Measurements from ENCODE around the gene PANK2. TPM values are rescaled to one million over a fixed set of nuclear protein-coding genes. Genes with fewer than 3 reads are reported as not detected.
"Not testable (repeated sequence)": the region's sequence is repeated elsewhere in the genome, so short reads cannot be mapped to it uniquely, and the experiment has no call there.

Gene PANK2
- total RNA-seq, 1 experiment from 2014 or later = 62.7 TPM

GRCh38 chr20:3843490-3843889 is 45.7 kb upstream of the PANK2 start (continued):
- TF ChIP-seq NR2C2 (CRISPR knock-in tag; IDR thresholded peaks at IDR 0.05) (no peak), RELA (CRISPR knock-in tag; IDR thresholded peaks at IDR 0.05; ENCODE audit: borderline replicate concordance) (no peak), ZNF317 (CRISPR knock-in tag; IDR thresholded peaks at IDR 0.05; ENCODE audit: borderline replicate concordance, low read depth) (no peak), OVOL2 (CRISPR knock-in tag; IDR thresholded peaks at IDR 0.05; ENCODE audit: borderline replicate concordance) (no peak), MXD4 (CRISPR knock-in tag; IDR thresholded peaks at IDR 0.05; ENCODE audit: borderline replicate concordance) (no peak), ZNF138 (CRISPR knock-in tag; conservative IDR thresholded peaks at IDR 0.05) (no peak), NR3C1 (CRISPR knock-in tag; conservative IDR thresholded peaks at IDR 0.05; ENCODE audit: low read depth) (no peak), STAT6 (CRISPR knock-in tag; conservative IDR thresholded peaks at IDR 0.05; ENCODE audit: low read depth) (no peak), ZNF219 (CRISPR knock-in tag; IDR thresholded peaks at IDR 0.05; ENCODE audit: borderline replicate concordance) (no peak), SMAD3 (CRISPR knock-in tag; IDR thresholded peaks at IDR 0.05; ENCODE audit: borderline replicate concordance) (no peak), FOXK1 (CRISPR knock-in tag; IDR thresholded peaks at IDR 0.05) (no peak), E2F5 (CRISPR knock-in tag; IDR thresholded peaks at IDR 0.05) (no peak), GABPB1 (CRISPR knock-in tag; IDR thresholded peaks at IDR 0.05) (no peak), ZNF512 (CRISPR knock-in tag; IDR thresholded peaks at IDR 0.05; ENCODE audit: borderline replicate concordance) (no peak)

- DNase-seq (ENCODE audit: low spot score); ATAC-seq; H3K4me3 Mint-ChIP-seq; H3K4me1 Mint-ChIP-seq; POLR2A ChIA-PET; H3K27ac Mint-ChIP-seq; H3K36me3 Mint-ChIP-seq; H3K9me3 Mint-ChIP-seq; H3K27me3 Mint-ChIP-seq (ENCODE audit: low read depth): not testable (repeated sequence)
- CTCF ChIA-PET = interaction anchor here (2.8 kb wide), 1 partner anchor 26 kb away, joined by 7 read pairs; no protein-coding TSS in a partner anchor
These were observed 45.1 kb upstream of the PANK2 start for GRCh38 chr20:3843990-3844619.

- Mint-ChIP-seq H3K27ac (no peak overlapping the region), H3K4me3 (peak overlapping the region; percentile 85), H3K4me1 (peaks cover 5% of the 10 kb centered on the region), H3K27me3 (ENCODE audit: low read depth) (no peaks in the 10 kb centered on the region), H3K36me3 (no peaks in the 10 kb centered on the region), H3K9me3 (no peaks in the 10 kb centered on the region)
- ChIA-PET POLR2A (no interaction called here), CTCF (no interaction called here)
- ATAC-seq (no peak), DNase-seq (ENCODE audit: low spot score) (no peak)
- TF ChIP-seq AFF4 (CRISPR knock-in tag; IDR thresholded peaks at IDR 0.05; ENCODE audit: borderline replicate concordance) (no peak), TCF7 (CRISPR knock-in tag; IDR thresholded peaks at IDR 0.05; ENCODE audit: low read depth) (no peak), IRF1 (CRISPR knock-in tag; IDR thresholded peaks at IDR 0.05) (no peak), ZNF232 (CRISPR knock-in tag; IDR thresholded peaks at IDR 0.05) (no peak), STAT6 (CRISPR knock-in tag; conservative IDR thresholded peaks at IDR 0.05; ENCODE audit: low read depth) (no peak), JAZF1 (CRISPR knock-in tag; IDR thresholded peaks at IDR 0.05) (no peak), NFE2L1 (CRISPR knock-in tag; IDR thresholded peaks at IDR 0.05) (no peak)
These were observed 42.8 kb upstream of the PANK2 start for GRCh38 chr20:3846378-3846739.
